Right lobe of liver (tissue), 4 donors: Measurements from ENCODE around the gene NAALADL2.

Experiments used
- POLR2A ChIP-seq: fragments of 450-650 bp; IDR thresholded peaks from one replicate; pipeline ENCODE4 v1.6.1; 2017; ENCODE audit warnings: antibody characterized with exemption, mild to moderate bottlenecking
- TF ChIP-seq, protein P1 (sequence below), 4 donors: fragments of 200-600 bp in 3 of 4; fragments of 450-650 bp in 1 of 4; IDR thresholded peaks; one replicate each; pipeline versions ENCODE4 v1.5.1 to v1.8.0; 2016 to 2022; ENCODE audit warnings: antibody characterized with exemption in 4 of 4, mild to moderate bottlenecking in 2 of 4
- donor health status: DM: no; HTN: no; CAD: no.
- donor health status: DM: no; HTN: no; CAD: no.
- donor health status: DM: no; HTN: yes; CAD: no.

DNA sequence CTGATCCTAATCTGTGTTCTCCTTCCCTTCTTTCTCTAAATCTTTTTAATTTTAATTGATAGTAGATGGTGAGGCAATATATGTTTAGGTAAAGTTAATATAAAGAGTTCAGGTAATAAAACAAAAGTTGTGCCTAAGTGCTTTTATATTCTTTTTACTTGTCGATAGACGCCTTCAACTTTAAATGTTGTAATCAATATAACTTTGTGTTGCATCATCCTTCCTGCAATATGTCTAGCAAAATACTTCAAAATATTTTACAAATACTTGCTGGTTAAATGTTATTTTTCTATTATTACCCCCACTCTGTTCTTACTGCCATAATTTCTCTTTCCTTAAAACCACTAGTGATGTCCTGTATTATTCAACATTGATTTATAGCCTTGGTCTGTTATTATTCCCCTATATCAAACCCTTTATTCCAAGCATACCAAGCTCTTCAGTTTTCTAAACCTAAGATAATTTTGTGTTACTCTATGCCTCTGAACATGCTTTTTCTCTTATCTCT, 92.4 kb downstream of the NAALADL2 start:
- TF ChIP-seq, protein P1, sequence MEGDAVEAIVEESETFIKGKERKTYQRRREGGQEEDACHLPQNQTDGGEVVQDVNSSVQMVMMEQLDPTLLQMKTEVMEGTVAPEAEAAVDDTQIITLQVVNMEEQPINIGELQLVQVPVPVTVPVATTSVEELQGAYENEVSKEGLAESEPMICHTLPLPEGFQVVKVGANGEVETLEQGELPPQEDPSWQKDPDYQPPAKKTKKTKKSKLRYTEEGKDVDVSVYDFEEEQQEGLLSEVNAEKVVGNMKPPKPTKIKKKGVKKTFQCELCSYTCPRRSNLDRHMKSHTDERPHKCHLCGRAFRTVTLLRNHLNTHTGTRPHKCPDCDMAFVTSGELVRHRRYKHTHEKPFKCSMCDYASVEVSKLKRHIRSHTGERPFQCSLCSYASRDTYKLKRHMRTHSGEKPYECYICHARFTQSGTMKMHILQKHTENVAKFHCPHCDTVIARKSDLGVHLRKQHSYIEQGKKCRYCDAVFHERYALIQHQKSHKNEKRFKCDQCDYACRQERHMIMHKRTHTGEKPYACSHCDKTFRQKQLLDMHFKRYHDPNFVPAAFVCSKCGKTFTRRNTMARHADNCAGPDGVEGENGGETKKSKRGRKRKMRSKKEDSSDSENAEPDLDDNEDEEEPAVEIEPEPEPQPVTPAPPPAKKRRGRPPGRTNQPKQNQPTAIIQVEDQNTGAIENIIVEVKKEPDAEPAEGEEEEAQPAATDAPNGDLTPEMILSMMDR (IDR thresholded peaks at IDR 0.05) = no peak
- TF ChIP-seq POLR2A = no peak
